ELF-1 (cell line): Measurements from ENCODE around the gene NKAIN4.
A peak's percentile ranks its signal among the peaks of the same experiment; 100 is the strongest.

Source experiments
- DNase-seq: peaks from one replicate; pipeline ENCODE4 v3.0.0-alpha.2; 2016; ENCODE audit warnings: low read depth, low spot score

The NKAIN4 gene

GRCh38 chr20:63254232-63254605, at the start of gene NKAIN4:
Gene NKAIN4, minus strand, starts transcription at chr20:63254463. Its CDS starts 13 bp downstream, at chr20:63254450.
- no peak for DNase-seq

- DNase-seq = no peak
Measured at GRCh38 chr20:63303095-63303666, 48.9 kb upstream of the NKAIN4 start.

- no peak for DNase-seq
Measured at GRCh38 chr20:63301671-63302070, 47.4 kb upstream of the NKAIN4 start.

- DNase-seq = no peak
Measured at GRCh38 chr20:63298731-63299312, 44.6 kb upstream of the NKAIN4 start.

GRCh38 chr20:63297796-63298572, 43.7 kb upstream of the NKAIN4 start:
- no peak for DNase-seq

- DNase-seq = no peak
Measured at GRCh38 chr20:63297371-63297781, 43.1 kb upstream of the NKAIN4 start.

GRCh38 chr20:63296531-63297299, 42.5 kb upstream of the NKAIN4 start:
- no peak for DNase-seq

GRCh38 chr20:63295846-63296245, 41.6 kb upstream of the NKAIN4 start:
- no peak for DNase-seq

- no peak for DNase-seq
Measured at GRCh38 chr20:63295422-63295821, 41.2 kb upstream of the NKAIN4 start.

- DNase-seq = no peak
Measured at GRCh38 chr20:63295018-63295417, 40.8 kb upstream of the NKAIN4 start.

- no peak for DNase-seq
Measured at GRCh38 chr20:63294536-63294900, 40.3 kb upstream of the NKAIN4 start.

GRCh38 chr20:63293871-63294535, 39.7 kb upstream of the NKAIN4 start:
- no peak for DNase-seq

GRCh38 chr20:63293456-63293855, 39.2 kb upstream of the NKAIN4 start:
- no peak for DNase-seq

- DNase-seq = no peak
Measured at GRCh38 chr20:63292904-63293303, 38.6 kb upstream of the NKAIN4 start, which contains the start of gene COL20A1. Gene COL20A1, plus strand, starts transcription at chr20:63293186. Its CDS starts 1,922 bp downstream, at chr20:63295108.

GRCh38 chr20:63292292-63292701, 38.0 kb upstream of the NKAIN4 start:
- no peak for DNase-seq

- DNase-seq = no peak
Measured at GRCh38 chr20:63291811-63292210, 37.5 kb upstream of the NKAIN4 start.

GRCh38 chr20:63290677-63291472, 36.6 kb upstream of the NKAIN4 start:
- DNase-seq = peak; percentile 86

- no peak for DNase-seq
Measured at GRCh38 chr20:63290136-63290676, 35.9 kb upstream of the NKAIN4 start.

GRCh38 chr20:63289311-63290135, 35.3 kb upstream of the NKAIN4 start:
- no peak for DNase-seq
